ENCODE measurements around the gene SNED1.

SNED1 gene

DNA sequence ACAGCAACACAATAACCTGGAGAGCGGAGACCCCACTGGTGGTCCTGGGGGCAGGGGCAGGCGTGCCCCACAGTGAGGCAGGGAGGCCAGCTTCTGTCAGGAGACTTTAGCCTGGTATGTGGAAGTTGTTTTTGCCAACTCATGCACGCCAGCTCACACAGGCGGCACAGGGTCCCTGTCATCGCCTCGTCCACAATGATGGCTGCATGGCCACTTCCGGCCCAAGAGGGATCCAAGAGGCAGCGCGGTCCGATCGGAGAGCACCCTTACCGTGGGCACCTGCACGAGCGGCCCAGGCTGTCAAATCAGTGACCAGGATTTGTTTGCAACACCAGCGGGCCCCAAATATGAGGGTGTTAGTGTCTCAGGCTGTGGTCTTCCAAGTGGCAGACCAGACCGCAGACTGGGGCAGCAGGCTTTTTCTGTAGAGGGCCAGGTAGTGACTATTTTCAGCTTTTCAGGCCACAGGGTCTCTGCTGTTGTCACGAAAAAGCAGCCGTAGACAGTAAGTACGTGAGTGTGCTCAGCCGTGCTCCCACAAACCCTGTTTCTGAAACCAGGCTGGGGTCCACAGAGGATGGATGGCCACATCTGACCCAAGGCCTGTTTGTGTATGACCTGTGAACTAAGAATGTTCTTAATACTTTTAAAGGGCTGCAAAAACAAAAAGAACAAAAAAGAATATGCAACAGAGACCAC is 21.2 kb downstream of the SNED1 start:
- FAIRE-seq (no peak), DNase-seq (ENCODE audit: insufficient read length, low spot score) (no peak)

DNA sequence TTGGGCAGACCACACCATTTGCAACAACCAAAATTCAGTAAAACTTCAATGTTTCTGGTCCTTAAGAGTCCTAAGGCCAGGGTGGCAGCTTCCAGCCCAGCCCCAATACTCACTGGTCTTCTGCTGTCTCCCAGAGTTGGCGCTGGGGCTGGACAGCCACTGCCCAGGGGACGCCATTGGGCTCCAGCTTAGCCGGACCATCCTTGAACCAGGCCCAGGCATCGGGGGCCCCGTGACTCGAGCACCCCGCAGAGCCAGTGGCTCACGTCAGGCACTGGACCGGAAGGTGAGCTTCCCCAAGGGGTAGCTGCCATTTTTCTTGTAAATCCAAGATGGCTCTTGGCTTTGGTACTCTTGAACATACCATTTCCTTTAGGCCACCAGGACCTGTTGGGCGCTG is 21.8 kb downstream of the SNED1 start:
- FAIRE-seq = no peak
- no peak for DNase-seq (ENCODE audit: insufficient read length, low spot score)

DNA sequence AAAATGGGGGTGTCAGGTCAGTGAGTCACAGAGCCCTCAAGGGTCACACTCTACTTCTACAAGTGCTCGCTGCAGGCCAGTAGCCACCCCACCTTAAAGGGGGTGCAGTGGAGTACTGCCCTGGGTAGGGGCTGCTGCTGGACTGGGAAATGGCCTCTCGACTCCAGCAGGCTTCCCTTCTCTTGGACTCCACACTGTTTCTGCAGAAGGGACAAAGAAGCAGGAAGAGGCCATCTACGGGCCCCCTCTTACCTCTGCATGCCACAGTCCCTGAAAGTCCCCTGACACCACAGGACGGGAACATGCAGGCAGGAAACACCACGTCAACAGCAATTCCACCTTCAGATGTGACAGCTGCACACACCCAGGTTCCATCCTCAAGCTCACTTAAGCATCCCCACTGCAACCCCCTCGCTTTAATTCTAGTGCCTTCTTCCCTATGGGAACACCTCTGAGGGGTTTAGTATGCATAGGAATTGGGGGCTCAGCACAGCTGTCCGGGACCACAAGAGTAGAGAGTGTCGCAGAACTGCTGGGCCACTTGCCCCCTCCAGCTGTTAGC is 22.3 kb downstream of the SNED1 start:
- DNase-seq (ENCODE audit: insufficient read length, low spot score) (no peak), FAIRE-seq (no peak)

DNA sequence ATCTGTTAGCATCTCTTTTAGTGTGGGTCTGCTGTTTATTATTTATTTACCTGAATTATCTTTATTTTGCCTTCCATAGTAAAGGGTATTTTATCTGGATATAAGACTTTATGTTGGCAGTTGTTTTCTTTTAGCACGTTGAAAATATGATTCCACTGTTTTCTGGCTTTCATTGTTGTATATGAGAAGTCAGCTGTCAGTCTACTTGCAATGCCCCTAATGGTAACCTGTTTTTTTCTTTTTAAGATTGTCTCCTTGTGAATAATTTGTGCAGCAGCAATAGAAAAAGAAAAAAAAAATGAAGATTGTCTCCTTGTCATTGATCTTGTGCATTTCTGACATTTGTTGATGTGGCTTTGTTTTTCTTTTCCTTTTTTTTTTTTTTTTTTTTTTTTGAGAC is 27.2 kb downstream of the SNED1 start:
- no peak for DNase-seq (ENCODE audit: insufficient read length, low spot score)
- FAIRE-seq = no peak

DNA sequence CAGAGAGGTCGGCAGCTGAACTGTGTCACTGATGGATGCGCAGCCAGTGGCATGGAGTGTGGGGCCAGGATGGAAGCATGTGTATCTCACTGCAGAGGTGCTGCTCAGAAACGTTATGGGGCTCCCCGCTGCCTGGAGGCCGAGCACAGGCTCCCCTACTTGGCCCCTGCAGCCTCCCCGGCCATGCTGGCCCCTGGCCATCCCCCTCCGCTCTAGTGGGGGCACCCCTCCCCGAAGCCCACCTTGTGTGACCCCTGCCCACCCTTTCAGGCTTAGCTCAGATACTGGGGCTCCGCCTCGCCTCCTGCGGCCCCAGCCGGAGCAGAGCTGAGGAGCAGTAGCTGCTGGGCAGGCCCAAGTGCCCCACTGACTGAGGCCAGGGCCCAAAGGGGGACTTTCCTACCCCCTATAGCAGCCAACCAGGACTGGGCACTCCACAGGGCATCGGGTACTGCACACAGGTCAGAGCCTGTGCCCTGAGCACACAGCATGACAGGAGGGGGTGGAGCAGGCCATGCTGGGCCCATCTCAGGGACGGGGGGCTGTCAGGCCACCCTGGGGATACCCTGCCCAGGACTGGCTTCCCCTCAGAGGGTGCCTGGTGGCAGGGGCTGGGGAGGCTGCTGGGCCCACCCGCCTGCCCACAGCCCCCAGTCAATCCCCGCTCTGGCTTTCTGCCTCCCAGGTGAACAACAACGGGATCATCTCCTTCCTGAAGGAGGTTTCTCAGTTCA is 31.3 kb downstream of the SNED1 start:
- FAIRE-seq = no peak
- DNase-seq (ENCODE audit: insufficient read length, low spot score) = no peak

DNA sequence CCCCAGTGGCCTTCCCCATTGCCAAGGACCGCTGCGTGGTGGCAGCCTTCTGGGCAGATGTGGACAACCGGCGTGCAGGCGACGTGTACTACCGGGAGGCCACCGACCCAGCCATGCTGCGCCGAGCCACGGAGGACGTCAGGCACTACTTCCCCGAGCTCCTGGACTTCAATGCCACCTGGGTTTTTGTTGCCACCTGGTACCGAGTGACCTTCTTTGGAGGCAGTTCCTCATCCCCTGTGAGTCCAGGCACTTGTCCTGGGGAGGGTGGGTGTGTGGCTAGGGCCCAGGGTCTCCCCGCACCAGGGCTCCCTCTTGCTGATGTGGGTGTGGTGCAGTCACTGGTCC is 31.9 kb downstream of the SNED1 start:
- FAIRE-seq = no peak
- no peak for DNase-seq (ENCODE audit: insufficient read length, low spot score)

DNA sequence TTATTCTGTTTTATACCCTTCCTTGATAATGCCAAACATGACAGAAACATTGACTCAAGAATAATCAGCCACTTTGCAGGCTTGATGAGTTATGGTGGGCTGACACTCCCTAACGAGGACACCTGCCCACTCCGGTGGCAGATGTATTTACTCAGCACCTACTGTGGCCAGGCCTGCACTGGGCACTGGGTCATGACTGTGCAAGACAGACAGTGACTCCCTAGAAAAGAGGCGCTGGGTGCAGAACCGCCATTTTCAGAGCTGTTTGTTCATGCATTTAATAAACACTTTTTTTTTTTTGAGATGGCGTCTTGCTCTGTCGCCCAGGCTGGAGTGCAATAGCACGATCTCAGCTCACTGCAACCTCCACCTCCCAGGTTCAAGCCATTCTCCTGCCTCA is 32.5 kb downstream of the SNED1 start:
- DNase-seq (ENCODE audit: insufficient read length, low spot score) (no peak), FAIRE-seq (no peak)

DNA sequence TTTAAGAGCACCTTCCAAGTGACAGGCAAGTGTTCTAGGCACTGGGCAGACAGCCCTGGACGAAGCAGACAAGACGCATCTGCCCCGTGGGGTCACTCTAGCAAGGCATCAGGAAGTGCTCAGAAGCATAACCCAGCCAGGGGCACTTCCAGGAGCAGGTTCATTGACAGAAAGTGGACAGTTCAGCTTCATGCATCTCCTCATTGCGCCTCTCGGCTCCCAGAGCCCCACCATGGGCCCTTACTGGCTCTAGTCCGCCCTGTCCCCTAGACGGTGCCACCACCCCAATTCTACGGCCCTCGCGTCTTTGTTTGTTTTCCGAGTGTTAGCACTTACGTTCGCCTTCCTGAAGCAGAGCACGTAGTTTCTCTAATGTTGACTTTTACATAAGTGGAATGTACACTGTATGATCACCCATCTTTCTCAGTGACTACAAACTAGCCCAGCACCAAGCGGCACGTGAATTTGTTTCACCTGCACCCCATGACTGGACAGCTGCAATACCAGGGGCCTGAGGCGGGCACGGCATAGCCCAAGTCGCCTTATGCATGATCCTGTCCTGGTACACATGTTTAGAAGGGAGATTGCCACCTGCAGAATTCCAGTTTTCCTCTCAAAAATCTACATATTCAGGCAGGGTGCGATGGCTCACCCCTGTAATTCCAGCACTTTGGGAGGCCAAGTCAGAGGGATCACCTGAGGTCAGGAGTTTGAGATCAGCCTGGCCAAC is 33.2 kb downstream of the SNED1 start:
- no peak for DNase-seq (ENCODE audit: insufficient read length, low spot score)
- FAIRE-seq = no peak

DNA sequence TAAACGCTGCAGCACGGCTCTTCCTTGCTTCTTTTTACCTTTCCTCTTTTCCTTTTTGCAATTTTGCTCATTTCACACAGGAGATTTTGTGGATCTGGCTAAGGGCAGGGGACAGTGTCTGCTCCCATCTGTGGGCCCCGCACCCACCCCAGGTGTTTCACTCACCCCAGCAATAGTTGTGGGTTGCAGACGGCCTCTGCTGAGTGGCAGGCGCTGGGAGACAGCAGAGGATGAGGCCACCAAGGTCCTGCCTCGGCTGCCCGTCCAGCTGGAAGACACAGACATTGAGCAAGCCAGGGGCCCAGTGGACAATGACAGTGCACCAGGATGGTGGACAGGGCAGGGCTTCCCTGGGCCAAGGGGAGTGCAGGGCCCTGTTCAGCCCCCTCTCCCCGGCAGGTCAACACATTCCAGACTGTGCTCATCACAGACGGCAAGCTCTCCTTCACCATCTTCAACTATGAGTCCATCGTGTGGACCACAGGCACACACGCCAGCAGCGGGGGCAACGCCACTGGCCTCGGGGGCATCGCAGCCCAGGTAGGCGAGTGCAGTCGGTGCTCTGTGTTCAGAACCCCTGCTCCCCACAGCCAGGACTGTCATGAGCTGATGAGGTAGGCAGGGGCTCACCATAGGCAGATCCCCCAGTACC is 35.0 kb downstream of the SNED1 start:
- FAIRE-seq = no peak
- DNase-seq (ENCODE audit: insufficient read length, low spot score) = no peak

DNA sequence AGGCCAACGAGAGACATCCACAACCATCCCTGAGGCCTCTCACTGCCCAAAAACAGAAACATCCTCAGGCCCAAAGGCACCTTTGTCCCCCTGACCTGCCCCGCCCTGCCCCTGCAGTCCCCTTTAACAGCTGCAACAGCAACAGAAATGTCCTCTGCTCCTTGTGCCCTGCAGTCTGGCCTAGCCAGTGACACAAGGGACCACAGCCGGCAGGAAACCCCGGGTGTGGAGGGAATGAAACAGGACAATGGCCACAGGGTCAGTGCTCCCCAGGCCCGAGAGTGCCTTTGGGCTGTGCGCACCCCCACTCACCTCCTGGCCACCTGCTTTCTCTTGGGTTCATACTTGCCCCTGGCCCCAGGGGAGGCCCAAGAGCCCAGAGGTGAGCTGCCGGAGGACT is 35.6 kb downstream of the SNED1 start:
- FAIRE-seq = no peak
- no peak for DNase-seq (ENCODE audit: insufficient read length, low spot score)

DNA sequence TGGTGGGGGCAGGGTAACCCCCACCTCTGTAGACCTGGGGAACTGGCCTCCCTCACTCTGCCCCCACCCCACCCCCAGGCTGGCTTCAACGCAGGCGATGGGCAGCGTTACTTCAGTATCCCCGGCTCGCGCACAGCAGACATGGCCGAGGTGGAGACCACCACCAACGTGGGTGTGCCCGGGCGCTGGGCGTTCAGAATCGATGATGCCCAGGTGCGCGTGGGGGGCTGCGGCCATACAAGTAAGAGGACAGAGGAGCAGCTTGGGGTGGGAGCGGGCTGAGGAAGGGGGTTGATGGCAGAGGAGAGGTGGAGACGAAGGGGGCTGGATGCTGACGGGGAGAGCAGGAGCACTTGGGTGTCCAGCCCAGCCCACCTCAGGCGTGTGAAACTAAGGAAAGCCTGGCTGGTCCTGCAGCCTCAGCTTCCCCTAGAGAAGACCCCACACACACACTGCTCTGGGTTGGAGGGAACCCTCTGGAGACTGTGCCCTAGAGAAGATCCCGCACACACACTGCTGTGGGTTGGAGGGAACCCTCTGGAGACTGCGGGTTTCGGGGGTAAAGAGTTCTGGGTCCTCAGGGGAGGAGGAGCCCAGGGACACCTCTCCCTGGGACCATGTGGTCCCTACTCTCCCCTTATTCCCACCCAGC is 36.2 kb downstream of the SNED1 start:
- no peak for FAIRE-seq
- DNase-seq (ENCODE audit: insufficient read length, low spot score) = no peak

DNA sequence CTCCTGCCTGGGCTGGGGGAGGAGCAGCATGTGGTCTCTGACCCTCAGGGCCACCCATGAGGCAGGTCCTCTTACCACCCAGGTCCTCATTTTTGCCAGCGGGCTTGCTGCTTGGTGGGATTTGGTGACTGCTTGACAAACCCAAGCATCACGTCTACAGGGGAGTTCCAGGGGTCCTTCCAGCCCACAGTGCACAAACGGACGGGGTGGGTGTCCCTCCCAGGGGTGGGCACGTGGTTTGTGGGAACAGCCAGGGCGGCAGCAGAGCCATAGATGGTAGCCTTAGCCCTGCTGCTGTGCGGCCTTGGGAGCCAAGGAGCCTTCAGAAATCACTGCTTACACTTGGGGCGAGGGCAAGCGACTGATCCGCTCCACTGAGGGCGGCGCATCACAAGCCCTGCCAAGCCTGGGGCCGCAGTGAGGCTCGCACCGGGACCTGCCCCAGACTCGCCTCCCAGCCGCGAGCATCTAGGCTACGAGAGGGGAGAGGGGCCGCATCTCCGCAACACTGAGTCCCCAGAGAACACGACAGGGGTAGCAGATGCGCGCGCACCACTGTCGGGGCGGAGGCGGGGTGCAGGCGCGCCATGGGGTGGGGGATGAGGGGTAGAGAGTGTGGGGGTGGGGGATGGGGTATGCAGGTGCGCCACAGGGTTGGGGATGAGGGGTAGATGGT is 36.9 kb downstream of the SNED1 start:
- no peak for FAIRE-seq
- no peak for DNase-seq (ENCODE audit: insufficient read length, low spot score)

DNA sequence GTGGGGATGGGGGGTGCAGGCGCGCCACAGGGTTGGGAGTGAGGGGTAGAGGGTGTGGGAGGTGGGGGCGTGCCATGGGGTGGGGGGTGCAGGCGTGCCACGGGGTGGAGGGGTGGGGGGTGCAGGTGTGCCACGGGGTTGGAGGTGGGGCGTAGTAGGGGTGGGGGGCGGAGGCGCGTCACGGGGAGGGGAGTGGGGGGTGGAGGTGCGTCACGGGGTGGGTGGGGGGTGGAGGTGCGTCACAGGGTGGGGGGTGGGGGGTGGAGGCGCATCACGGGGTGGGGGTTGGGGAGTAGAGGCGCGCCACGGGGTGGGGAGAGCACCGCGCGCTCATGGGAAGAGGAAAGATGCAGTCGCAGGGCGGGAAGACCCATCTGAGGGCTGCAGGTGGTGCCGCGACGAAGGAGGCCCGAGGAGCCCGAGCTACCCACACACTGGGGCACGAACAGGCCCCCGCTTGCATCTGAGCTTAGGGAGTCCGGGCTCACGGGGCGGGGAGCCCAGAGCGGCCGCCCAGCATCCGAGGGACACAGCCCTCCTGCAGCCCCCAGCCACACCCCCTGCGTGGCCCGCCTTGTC is 37.5 kb downstream of the SNED1 start:
- DNase-seq (ENCODE audit: insufficient read length, low spot score) = no peak
- FAIRE-seq = no peak

DNA sequence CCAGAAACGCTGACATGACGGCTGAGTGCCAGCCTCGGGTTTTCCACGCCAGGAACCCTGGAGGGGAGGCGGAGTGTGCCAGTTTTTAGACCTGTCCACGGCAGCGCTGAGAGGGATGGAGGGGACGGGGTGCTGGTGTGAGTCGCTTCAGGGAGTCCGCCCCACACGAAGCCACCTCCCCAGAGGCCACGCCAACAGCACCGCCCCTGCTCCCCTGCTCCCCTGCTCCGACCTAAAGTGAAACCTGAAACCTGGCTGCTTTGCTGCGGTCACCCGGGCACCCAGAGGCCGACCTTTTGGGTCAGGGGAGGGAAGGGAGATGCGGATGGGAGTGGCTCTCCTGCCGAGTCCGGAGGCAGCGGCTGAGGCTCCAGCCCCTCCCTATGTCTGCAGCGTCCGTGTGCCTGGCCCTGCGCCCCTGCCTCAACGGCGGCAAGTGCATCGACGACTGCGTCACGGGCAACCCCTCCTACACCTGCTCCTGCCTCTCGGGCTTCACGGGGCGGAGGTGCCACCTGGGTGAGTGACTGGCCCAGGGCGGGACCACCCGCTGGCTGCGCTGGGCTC is 38.1 kb downstream of the SNED1 start:
- FAIRE-seq (no peak), DNase-seq (ENCODE audit: insufficient read length, low spot score) (no peak)

DNA sequence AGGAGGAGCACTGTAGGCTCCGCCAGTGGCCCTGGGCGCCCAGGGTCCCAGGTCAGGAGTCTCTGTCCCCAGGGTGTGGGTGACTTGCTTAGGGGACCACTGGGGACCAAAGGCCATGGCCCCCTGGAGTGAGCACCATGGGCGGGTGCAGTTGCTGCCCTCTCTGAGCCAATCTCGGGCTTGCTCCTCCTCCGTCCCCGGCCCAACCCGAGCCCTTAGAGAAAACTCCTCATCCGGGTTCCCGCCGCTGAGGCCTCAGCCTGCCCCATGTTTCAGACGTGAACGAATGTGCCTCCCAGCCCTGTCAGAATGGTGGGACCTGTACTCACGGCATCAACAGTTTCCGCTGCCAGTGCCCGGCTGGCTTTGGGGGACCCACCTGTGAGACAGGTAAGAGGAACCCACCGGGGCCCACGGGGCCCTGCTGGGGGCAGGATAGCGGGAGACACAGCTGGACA is 38.6 kb downstream of the SNED1 start:
- FAIRE-seq = no peak
- DNase-seq (ENCODE audit: insufficient read length, low spot score) = no peak

DNA sequence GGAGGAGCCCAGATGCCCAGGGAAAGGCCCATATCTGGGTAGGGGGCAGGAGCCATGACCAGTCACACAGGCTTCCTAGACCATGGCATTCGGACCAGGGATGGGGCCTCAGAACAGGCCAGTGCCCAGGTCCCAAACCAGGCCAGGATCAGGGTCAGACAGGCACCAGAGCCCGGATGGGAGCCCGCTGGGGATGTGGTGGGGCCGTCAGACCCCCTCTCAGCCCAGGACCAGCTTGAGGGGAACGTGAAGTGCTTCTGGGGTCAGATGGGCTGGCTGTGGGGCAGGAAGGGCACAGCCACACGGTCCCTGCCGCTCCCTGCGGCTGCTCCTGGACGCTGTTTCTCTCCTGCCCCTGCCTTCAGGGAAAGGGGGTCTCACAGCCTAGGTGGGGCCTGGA is 39.1 kb downstream of the SNED1 start:
- DNase-seq (ENCODE audit: insufficient read length, low spot score) = no peak
- no peak for FAIRE-seq

DNA sequence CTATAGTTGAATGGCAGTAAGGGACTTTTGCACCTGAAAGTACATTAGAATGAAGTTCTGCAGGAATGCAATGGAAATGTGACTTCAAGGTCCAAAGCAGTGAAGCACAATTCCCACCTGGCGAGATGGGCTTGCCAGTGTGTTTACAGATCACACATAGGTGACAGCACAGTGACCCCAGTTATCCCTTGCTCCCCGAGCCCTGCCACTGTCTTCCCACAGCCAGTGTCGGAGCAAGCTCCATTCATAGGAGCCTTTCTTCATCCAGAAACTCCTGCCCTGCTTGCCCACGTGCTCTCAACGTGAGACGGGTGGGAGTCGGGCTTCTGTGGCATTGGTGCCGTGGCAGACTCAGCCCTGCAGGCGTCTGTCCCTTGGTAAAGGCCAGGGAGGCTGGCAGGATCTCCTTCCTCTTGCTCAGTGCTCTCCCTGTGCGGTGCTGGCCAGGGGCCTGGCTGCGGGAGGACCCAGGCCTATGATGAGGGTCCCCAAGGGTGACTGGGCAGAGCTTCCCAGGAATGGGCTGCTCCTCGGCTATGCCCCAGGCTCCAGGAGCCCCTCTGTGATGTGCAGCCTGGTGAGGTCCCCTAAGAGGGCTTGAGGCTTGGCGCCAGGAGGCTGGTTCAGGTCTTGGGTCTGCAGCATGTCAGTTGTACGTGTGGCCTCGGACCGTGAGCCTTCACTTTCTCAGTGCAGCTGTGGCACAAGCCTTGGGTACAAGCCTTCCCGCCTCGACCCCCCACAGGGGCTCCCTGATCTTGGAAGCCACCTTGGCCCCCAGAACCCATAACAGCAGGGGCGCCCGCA is 40.2 kb downstream of the SNED1 start:
- no peak for FAIRE-seq
- no peak for DNase-seq (ENCODE audit: insufficient read length, low spot score)

DNA sequence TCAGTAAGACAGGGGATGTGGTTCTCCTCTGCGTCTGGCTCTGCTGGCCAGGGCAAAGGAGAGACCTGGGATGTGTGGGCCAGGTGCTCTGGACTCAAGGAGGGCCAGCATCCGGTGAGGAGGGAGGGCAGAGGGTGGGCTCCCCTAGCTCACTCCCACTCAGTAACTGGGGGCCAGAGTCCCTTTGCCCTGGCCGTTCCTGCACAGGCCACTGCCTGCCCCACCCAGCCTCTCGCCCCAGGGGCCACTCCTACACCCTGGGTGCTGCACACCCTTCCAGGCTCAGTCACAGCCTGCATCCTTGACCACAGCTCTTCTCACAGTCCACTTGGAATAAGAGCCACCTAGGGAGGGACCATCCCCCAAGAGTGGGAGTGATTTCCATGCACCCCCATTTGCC is 41.0 kb downstream of the SNED1 start:
- FAIRE-seq = no peak
- DNase-seq (ENCODE audit: insufficient read length, low spot score) = no peak
